Measurements from ENCODE around the gene CPEB4.

Gene CPEB4

DNA sequence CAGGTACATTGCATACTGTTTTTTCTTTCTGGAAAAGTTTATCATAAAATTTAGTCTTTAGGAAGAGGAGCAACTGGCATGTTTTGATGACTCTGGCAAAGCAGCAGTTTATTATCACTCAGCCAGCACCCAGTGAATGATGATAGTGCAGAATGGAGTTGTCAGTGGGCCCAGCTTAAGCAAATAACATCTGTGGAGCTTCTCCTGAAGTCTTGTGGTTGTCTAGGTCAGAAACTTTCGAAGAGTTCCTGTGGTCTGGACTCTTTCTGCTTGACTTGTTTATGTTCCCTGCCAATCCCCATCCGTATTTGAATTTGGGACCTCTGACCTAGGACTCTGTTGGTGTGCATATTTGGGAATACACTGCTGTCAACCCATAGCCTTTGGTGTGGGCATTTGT lies 62.7 kb downstream of the CPEB4 start:
- no peak for DNase-seq

GRCh38 chr5:173953528-173954090 lies 65.5 kb downstream of the CPEB4 start:
- DNase-seq = no peak

- DNase-seq = no peak
These were observed 66.7 kb downstream of the CPEB4 start for GRCh38 chr5:173954671-173955521.

DNA sequence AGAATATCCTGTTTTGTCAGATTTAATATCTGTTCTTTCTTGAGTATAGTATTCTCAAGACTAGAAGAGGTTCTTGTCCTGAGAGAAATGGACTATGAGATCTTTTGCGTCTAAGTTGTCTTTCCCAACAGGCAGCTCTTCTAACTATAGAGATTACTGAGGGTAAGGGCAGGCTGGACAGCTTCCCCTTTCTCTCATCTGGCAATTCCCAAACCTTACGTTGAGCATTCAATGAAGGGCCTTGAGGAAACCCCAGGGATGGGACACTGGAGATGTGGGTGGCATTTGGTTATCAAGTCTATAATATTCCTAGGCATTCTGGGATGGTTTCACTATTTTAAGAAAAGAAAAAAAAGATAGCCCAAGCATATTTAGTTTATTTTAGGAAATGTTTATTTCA lies 72.8 kb downstream of the CPEB4 start:
- DNase-seq = no peak

GRCh38 chr5:173961418-173961817 lies 73.3 kb downstream of the CPEB4 start:
- no peak for DNase-seq

- DNase-seq = no peak
These were observed 74.4 kb downstream of the CPEB4 start for GRCh38 chr5:173962436-173962972.

DNA sequence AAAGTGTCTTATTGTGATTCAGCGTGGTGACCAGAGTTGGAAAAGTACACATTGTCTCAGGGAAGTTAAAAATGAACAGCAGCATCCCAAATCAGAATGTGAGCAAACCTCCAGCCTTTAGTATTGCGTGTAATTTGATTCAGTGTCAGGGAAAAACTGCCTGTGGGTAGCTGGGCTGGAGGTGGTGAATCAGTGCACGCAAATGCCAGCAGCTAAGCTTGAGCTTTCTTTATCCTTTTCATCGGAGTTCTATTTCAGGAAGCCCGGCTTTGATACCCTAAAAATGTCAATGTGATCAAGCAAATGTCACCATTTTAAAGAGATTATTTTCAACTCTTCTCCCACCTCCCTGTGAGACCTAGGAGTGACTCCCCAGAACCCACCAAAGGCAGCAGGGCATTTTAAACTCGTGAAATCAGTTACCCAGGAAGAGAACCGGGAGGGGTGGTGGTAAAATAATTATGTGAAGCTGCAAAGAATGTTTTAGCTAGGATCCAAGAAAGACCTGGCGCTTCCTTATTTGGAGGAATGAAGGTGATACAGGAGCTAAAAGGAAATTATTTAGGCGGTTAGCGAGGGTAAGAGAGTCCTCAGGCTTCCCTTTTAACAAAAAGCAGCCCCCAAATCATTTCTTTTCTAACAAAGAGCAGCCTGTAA lies 75.2 kb downstream of the CPEB4 start:
- no peak for DNase-seq

DNA sequence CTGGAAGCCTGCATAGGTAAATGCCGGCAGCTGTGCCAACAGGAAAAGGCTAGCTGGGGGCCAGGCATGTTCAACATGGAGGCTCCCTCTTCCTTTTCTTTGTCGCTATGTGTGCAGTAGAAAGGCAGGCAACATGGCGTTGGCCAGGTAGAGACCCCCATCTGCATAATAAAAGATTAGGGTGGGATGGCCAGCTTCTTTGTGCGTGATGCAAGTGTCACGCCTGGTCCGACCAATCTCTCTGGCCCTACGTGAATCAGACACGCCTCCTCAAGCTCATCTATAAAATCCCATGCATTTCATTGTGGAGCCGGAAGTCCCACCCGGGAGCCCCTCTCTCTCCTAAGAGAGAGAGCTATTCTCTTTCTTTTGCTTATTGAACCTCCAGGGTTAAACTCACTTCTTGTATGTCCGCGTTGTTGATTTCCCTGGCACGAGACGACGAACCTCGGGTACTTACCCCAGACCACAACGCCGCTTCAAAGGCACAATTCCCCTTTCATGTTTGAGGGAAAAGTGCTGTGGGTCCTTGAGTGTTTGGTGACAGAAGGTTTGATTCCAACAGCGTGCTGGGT lies 75.8 kb downstream of the CPEB4 start:
- DNase-seq = peak in 1 of 2 donors; percentile 28

DNA sequence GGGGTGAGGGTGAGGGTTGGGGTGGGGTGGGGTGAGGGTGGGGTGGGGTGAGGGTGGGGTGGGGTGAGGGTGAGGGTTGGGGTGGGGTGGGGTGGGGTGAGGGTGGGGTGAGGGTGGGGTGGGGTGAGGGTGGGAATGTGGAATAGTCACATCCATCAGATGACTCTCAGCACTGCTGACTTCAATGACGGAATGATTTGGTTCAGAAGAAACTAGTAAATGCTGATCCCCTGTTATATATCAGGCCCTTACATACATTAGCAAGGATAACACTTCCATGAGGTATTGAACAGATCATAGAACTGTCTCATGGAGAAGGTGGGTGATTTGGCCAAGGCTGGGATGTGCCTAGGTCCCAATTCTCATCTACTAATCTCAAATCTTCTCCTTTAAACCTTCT lies 76.4 kb downstream of the CPEB4 start:
- DNase-seq = no peak

DNA sequence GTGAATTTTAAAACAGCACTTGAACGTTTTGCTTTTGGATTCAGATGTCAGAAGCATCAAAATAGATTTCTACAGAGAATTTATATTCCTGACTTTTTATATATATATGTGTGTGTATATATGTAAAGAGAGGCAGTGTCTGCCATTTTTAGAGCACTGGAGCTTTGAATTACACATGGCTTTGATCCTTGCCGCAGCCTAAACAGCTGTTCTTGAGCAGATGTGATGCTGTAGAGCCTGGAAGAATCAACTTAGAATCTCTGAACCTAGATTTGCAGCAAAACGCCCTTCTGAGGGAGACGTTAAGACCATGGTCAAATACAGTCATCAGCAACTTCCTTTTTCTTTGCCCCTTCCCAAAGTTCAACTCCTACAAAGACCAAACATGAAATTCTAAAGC lies 79.1 kb downstream of the CPEB4 start:
- DNase-seq = no peak

DNA sequence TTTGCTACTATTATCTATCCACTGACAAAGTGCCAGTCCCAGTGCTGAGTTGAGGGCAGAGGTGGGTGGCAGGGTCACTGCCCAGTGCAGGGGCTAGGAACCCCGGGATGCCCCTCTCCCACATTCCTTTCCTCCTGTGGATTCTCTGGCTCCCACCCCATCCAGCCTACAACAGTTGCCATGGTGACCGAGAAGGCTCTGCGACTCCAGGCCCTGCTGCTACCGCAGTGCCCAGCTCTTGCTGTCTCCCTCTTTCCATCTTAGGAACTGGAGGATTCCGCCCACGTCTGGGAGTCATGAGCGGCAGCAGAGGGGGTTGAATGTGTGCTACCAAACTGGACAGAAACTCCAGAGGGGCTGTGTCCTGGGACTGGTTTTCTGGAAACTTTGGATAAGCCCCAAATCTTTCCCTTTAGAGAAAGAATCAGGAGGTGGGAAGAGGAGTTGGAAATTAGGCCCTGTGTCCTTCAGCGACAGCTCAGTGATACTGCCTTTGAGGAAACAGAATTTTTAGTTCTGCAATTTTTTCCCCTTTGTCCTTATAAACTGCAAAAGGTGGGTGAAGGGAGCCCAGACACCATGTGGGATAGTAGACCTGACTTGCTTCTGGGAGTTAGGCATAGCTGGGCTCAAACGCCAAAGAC lies 80.1 kb downstream of the CPEB4 start:
- no peak for DNase-seq

DNA sequence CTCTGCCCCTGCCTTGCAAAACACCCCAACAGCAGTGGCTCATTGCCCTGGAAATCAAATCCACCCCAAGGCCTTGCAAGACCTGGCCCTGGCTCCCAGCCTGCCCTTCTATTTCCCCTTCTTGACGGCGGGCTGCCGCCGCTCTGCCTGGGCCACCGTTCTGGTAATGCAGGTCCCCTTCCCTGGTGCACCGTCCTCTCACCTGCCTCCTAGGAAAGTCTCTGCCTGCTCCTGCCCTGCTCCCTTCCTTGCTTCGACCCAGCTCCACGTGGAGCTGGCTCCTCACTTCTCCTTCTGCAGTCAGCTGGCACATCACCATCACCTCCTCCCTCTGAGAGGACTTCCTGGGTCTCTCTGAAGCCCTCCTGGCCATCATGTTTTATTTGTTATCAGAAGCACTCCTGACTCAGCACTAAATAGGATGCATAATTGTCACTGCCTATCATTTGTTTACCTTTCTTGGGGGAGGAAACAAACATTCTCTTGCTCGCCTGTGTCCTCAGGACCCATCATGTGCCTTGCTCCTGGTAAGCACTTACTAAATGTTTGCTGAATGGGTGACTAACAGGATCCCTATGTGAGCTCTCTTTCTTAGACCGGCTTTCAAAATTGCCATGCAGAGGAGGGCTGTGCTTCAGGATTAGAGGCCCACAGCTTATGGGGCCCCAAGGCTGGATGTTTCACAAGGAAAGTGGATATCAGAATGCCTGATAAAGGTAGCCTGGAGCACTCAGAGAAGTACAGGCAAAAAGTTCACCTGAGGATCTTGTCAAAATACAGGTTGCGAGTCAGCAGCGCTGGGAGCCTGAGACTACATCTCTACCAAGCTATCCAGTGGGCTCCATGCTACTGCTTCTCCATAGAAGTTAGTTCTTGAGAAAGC lies 81.3 kb downstream of the CPEB4 start:
- no peak for DNase-seq

DNA sequence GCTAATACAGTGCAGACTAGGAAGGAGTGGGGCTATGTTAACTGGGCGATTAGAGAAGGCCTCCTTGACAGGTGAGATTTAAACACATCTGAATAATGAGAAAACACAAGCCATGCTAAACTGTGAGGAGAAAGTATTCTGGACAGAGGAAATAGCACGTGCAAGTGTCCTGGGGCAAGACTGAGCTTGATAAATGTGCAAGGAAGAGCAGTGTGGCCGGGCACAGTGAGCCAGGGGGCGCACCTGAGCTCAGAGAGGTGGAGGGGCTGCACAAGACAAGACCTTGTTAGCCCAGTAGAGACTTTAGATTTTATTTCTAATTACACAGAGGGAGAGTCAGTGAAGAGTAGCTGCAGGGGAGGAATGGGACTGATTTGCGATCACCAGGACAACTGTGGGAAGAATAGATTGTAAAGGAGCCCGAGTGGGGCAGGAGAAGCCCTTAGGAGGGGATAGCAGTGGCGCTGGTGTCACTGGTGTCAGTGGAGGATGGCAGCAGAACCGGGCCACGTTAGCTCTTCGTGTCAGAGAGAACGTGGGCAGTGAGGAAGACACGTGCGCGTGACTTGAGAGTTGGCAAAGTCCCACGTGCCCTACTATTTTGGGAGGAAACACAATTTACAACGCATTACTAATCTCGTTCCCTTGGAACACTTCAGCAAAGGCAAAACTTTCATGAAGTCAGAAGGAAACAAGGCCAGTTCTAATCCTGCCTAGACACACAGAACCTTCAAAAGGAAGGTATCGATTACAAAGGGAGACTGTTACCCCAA lies 82.9 kb downstream of the CPEB4 start:
- no peak for DNase-seq

DNA sequence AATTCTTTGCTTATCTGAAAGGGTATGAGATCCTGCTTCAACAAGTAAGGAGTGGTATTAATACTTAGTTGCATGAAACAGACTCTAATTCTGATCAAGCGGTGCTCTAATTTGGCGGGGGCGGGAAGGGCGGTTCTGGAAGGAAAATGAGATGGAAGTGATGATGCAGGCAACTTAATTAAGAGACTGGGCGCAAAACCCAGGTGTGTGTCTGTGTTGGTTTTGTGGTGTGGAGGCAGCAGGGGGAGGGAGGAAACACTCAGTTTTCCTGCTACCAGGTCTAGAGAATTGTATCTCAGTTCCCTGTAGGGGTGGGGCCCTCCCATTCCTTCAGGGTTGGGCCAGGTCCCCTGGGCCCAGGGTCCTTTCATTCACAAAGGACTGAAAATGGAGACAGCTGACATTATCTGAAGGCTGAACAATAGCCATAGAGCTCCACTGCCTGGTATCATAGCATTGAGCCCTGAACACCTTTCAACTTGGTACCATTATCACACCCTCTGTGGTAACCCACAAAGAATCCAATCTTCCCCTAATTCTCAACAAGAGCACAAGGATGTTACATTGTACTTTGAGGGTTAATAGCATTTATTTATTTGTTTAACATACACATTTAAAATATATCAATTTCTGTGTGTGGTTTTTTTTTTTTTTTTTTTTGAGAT lies 83.7 kb downstream of the CPEB4 start:
- no peak for DNase-seq

DNA sequence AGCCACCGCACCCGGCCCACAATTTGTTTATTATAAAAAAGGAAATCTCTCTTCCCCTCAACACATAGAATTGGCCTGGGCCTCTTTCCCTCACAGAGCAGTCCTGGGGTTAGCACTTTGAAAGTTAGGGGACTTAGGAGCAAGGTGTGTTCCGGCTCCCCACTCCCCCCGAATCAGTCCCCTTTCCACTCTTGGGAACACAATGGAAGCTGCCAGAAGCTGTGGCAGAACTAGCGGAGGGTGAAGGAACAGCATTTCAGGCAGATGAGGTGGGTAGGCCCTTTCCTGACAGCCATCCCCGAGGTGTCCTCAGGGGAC lies 84.4 kb downstream of the CPEB4 start:
- DNase-seq = no peak

DNA sequence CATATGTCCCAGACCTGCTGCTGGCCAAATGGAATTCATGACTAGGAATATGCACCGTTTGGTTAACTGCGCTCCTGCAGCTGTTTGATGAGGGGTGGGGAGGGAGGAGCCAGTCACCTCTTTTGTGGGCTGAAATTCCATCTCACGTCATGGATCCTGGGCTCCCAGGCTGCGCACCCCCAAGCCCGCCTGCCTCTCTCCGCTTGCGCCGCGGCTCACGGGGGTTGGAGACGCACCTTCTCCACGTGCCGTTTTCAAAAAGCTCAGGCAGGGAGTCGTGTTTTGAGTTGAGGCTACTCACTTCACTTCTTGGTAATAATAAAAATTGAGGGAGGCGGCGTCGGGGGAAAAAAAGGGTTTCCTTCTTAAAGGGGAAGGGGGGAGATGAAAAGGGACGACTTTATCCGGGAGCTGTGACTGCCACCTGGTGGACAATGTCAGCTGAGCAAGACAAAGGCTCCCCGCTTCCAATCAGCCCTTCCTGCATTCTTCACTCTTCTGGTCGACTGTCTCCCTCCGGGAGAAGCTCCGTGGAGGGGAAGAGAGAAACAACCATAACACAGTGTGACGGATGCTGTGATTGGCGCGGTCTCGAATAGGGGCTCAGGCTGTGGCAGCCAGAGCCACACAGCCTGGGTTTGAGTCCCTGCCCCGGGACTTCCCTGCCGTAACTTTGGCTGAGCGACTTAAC lies 84.9 kb downstream of the CPEB4 start:
- DNase-seq = peak; percentile 72

- DNase-seq = no peak
These were observed 85.4 kb downstream of the CPEB4 start for GRCh38 chr5:173973616-173973969.

DNA sequence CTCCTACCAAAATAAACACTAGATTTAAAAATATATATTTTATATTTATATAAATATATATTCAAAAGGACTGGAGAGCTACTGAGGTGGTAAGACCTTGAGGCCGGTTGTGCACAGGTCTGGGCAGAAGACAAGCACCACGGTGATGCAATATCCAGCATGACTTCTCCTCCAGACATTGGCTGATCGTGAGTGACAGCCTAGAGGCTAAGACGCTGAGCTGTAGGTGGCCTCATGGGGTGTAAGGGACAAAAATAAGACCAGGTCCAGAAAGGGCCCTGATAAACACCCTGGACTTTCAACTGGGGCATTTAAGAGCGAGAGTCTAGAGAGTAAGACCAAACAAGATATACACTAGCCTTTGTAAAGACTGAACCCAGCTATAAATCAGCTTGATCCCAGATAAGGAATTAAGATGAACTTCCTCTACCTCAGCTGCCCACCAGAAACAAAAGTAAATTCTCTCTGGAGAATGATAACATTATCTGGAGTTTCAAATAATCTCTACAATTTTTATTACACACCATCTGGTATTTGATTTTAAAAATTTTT lies 86.6 kb downstream of the CPEB4 start:
- DNase-seq = no peak

DNA sequence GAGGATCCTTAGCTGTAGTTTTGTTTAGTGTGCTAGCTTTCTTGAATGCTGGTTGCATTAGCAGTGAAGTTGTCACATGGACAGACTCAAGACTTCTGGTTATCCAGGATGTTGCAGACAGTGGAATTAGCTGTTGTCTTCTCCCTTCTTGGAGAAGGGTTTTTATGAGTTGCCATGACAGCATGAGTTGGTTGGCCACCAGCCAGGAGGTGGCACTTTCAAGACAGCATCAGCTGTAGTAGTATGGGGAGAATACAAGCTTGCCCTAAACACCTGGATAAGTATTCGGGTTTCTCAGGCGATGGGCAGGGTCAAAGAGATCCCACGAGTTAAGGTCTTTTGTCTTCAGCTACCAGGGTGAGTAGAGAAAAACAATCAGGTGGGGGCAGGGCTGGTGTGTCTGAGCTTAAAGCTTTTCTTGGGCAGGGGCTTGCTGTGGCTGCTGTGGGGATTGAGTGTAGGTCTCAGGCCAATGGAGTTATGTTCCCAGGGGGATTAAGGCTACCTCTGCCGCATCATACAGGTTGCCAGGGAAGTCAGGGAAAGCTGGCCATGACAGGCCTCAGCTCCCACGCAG lies 93.1 kb downstream of the CPEB4 start:
- DNase-seq = no peak

DNA sequence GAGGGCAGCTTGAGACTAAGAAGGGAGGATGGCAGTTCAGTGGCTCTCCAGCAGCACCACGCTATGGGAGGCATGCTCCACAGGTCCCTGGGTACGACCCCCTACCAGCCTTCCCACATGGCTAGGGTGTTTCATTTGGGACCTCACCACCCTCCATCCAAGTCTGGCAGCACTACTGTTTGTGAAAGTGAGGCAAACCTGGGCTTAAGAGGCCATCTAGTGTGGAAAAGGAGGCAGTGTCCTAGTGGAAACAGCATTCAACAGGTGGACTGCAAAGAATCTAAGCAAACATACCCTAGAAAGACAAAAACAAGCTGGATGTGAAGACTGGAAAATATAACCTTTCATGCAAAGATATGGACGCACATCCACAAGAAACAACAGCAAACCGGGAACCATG lies 96.1 kb downstream of the CPEB4 start:
- DNase-seq = no peak
